ENCODE results near the gene MS4A18.

DNA sequence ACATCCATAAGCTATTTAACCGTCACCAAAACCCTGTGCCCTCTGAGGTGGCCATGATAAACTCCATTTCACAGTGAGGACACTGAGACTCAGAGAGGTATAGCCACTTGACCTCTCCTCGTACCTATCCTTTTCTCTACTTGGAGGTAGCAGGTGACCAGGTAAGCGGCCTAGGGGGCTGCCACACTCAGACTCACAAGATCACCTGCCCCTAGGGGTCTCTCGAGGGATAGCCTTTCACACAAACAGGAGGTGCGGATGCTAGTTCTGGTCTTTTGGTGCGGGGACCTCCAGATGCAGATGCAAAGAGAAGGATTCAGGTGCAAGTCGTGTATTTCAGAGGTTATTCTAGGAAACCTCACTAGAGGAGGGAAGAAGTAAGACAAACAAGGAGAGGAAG is 14.6 kb downstream of the MS4A18 start:
- TF ChIP-seq, protein P1, sequence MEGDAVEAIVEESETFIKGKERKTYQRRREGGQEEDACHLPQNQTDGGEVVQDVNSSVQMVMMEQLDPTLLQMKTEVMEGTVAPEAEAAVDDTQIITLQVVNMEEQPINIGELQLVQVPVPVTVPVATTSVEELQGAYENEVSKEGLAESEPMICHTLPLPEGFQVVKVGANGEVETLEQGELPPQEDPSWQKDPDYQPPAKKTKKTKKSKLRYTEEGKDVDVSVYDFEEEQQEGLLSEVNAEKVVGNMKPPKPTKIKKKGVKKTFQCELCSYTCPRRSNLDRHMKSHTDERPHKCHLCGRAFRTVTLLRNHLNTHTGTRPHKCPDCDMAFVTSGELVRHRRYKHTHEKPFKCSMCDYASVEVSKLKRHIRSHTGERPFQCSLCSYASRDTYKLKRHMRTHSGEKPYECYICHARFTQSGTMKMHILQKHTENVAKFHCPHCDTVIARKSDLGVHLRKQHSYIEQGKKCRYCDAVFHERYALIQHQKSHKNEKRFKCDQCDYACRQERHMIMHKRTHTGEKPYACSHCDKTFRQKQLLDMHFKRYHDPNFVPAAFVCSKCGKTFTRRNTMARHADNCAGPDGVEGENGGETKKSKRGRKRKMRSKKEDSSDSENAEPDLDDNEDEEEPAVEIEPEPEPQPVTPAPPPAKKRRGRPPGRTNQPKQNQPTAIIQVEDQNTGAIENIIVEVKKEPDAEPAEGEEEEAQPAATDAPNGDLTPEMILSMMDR (conservative IDR thresholded peaks at IDR 0.05 in 1 of 2, IDR thresholded peaks at IDR 0.05 in 1 of 2; ENCODE audit: extremely low read depth in 1 of 2, insufficient read depth in 1 of 2, low read depth in 1 of 2, low read length in 2 of 2) = peak in 1 of 2 donors; percentile 3
- TF ChIP-seq EZH2 (IDR thresholded peaks at IDR 0.05; ENCODE audit: borderline replicate concordance, low read length) = no peak

All from mammary epithelial cell (primary cell).